ENCODE measurements around the gene ADAMTSL3. TPM values are rescaled to one million over a fixed set of nuclear protein-coding genes. Genes with fewer than 3 reads are reported as not detected.

ADAMTSL3 gene
- total RNA-seq, 3 donors from 2014 or later, result 2.2 to 52.1 (median 4.1) TPM

DNA sequence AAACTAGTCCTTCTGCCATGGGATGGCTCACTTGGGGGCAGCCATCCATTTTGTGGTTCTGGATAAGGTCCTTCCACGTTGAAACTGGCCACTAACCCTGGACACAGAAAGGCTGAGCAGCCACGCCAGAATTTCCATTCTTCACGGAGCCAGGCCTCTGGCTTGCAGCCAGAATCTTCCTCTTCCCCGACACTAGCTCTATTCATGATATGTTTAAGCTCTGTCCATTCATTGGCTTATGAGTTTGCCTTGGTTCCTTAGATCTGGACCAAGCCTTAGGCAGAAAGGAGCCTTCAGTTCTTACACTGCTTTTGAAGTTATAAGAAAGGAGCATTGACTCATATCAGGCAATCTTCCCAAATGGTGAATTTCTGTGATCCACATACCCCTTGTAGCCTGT is 293.2 kb downstream of the ADAMTSL3 start:
- TF ChIP-seq, protein P1, sequence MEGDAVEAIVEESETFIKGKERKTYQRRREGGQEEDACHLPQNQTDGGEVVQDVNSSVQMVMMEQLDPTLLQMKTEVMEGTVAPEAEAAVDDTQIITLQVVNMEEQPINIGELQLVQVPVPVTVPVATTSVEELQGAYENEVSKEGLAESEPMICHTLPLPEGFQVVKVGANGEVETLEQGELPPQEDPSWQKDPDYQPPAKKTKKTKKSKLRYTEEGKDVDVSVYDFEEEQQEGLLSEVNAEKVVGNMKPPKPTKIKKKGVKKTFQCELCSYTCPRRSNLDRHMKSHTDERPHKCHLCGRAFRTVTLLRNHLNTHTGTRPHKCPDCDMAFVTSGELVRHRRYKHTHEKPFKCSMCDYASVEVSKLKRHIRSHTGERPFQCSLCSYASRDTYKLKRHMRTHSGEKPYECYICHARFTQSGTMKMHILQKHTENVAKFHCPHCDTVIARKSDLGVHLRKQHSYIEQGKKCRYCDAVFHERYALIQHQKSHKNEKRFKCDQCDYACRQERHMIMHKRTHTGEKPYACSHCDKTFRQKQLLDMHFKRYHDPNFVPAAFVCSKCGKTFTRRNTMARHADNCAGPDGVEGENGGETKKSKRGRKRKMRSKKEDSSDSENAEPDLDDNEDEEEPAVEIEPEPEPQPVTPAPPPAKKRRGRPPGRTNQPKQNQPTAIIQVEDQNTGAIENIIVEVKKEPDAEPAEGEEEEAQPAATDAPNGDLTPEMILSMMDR (IDR thresholded peaks at IDR 0.05), result no peak
- intact Hi-C loops (cut with DNase I, micrococcal nuclease), result no loop called here
- Histone ChIP-seq H3K4me3 (no peak overlapping the region), H3K9me3 (no peaks in the 10 kb centered on the region), H3K36me3 (ENCODE audit: low read depth) (no peaks in the 10 kb centered on the region), H3K4me1 (ENCODE audit: low read depth) (no peaks in the 10 kb centered on the region)
- no peak for ATAC-seq
- no peak for DNase-seq

DNA sequence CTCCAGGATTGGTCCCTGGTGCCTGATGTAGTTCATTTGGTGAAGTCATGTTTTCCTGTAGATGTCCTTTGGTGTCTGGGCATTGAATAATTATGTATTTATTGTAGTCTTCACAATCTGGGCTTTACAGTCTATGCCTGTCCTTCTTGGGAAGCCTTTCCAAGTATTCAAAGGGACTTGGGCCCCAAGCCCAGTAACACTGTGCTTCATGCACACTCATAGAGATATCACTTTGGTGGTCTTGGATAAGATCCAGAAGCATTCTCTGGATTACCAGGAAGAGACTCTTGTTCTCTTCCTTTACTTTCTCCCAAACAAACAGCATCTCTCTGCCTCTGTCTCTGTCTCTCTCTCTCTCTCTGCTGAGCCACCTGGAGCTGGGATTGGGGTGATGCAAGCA is 300.6 kb downstream of the ADAMTSL3 start:
- intact Hi-C loops (cut with DNase I, micrococcal nuclease), result no loop called here
- TF ChIP-seq, protein P1 (IDR thresholded peaks at IDR 0.05), result no peak
- no peak overlapping the region for H3K4me3 ChIP-seq
- no peaks in the 10 kb centered on the region for H3K36me3 ChIP-seq (ENCODE audit: low read depth)
- DNase-seq (no peak), ATAC-seq (no peak)
- no peaks in the 10 kb centered on the region for H3K9me3 ChIP-seq
- H3K4me1 ChIP-seq (ENCODE audit: low read depth), result no peaks in the 10 kb centered on the region

DNA sequence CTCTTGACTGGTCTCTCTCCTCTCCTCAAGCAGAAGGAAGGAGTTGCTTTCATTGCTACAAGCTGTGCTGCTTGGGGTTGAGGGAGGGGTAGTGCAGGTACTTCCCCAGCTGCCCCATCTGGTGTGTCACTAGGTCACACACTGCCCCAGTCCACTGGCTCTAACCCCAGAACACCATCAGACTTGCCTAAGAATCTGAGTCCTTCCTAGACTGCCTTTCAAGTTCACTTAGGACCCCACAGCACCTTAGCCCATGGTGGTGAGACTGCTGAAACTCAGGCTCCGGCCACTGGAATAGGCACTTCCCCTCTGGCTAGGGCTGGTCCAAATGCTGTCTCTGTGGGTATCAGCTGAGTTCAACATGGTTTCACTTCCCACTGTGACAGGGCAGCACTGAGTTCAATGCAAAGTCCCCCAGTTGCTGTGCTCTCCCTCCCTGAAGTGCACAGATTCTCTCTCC is 301.9 kb downstream of the ADAMTSL3 start:
- DNase-seq, result peak in 1 of 3 donors; percentile 9
- no peaks in the 10 kb centered on the region for H3K36me3 ChIP-seq (ENCODE audit: low read depth)
- intact Hi-C loops (cut with DNase I, micrococcal nuclease), result no loop called here
- H3K9me3 ChIP-seq, result no peaks in the 10 kb centered on the region
- TF ChIP-seq, protein P1 (IDR thresholded peaks at IDR 0.05), result no peak
- H3K4me1 ChIP-seq (ENCODE audit: low read depth), result no peaks in the 10 kb centered on the region
- ATAC-seq, result no peak
- no peak overlapping the region for H3K4me3 ChIP-seq

DNA sequence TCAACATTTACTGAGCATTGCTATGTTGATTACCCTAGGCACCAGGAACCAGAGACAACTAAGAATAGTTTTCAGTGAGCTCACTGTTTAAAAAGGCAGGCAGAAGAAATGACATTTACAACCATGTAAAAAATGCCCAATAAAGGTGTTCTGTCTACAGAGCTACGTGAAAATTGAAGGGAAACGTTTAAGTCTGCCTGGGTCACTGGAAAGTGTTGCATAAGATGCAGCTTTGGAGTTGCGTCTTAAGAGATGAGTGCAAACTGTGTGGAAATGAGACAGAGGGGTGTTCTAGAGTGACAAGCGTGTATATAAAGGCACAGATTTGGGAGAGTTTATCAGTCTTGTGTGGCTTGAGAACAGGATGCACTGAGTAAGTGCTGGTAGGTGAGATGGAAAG is 303.0 kb downstream of the ADAMTSL3 start:
- TF ChIP-seq, protein P1 (IDR thresholded peaks at IDR 0.05), result no peak
- Histone ChIP-seq H3K9me3 (no peaks in the 10 kb centered on the region), H3K4me3 (no peak overlapping the region), H3K4me1 (ENCODE audit: low read depth) (no peaks in the 10 kb centered on the region), H3K36me3 (ENCODE audit: low read depth) (no peaks in the 10 kb centered on the region)
- intact Hi-C loops (cut with DNase I, micrococcal nuclease), result no loop called here
- DNase-seq (no peak), ATAC-seq (no peak)

DNA sequence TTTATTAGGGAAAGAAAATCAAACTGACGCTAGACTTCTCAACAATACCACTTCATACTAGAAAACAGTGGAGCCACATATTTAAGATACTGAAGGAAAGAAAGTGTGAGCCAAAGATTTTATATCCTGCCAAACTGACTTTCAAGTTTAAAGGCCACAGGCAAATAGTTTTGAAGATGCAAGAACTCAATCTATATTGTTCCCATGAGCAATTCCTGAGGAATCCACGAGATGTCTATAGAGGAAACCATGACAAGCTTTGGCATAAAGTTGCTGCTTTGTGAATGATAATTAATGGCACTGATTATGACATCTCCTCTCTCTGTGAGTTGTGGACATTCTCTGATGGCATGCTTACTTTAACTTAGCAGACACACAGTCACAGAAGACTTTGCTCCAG is 305.6 kb downstream of the ADAMTSL3 start:
- ATAC-seq, result no peak
- no peak overlapping the region for H3K4me3 ChIP-seq
- H3K36me3 ChIP-seq (ENCODE audit: low read depth), result no peaks in the 10 kb centered on the region
- H3K9me3 ChIP-seq, result no peaks in the 10 kb centered on the region
- DNase-seq, result no peak
- intact Hi-C loops (cut with DNase I, micrococcal nuclease), result no loop called here
- H3K4me1 ChIP-seq (ENCODE audit: low read depth), result no peaks in the 10 kb centered on the region
- TF ChIP-seq, protein P1 (IDR thresholded peaks at IDR 0.05), result no peak
